ENCODE results near the gene SRBD1. TPM values are rescaled to one million over a fixed set of nuclear protein-coding genes. Genes with fewer than 3 reads are reported as not detected.

Gene SRBD1
- total RNA-seq, 4 donors from 2014 or later = 7.2 to 12.9 (median 9.9) TPM

DNA sequence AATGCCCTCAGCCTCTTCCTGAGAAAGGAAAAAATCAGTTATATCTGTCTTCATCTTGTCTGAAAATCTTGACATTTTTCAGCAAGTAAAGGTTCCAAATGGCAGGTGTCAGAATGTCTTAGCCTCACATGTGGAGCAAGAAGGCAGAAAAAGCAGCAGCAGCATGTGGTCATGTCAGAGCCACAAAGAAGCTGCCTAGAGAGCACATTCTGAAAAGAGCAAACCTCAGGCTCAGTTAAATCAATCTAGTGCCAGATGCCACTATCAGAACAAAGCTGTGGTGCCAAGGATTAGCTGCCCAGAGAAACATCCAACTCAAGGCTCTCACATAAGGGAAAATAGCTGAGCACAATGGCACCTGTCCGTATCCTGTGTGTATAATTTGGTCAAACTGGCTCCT lies 105.9 kb downstream of the SRBD1 start:
- DNase-seq (ENCODE audit: low spot score in 2 of 2) = no peak
- TF ChIP-seq, protein P1, sequence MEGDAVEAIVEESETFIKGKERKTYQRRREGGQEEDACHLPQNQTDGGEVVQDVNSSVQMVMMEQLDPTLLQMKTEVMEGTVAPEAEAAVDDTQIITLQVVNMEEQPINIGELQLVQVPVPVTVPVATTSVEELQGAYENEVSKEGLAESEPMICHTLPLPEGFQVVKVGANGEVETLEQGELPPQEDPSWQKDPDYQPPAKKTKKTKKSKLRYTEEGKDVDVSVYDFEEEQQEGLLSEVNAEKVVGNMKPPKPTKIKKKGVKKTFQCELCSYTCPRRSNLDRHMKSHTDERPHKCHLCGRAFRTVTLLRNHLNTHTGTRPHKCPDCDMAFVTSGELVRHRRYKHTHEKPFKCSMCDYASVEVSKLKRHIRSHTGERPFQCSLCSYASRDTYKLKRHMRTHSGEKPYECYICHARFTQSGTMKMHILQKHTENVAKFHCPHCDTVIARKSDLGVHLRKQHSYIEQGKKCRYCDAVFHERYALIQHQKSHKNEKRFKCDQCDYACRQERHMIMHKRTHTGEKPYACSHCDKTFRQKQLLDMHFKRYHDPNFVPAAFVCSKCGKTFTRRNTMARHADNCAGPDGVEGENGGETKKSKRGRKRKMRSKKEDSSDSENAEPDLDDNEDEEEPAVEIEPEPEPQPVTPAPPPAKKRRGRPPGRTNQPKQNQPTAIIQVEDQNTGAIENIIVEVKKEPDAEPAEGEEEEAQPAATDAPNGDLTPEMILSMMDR (IDR thresholded peaks at IDR 0.05) = no peak
- no peak for TF ChIP-seq POLR2A (IDR thresholded peaks at IDR 0.05)
- H3K4me3 ChIP-seq (ENCODE audit: low read depth, poor library complexity, severe bottlenecking) = no peak overlapping the region
- 91 to 95% methylated on average over 1 of the region's 1 CpG for WGBS, 2 donors
- intact Hi-C loops (cut with DNase I; ENCODE audit: low total_unique reads) = no loop called here

- TF ChIP-seq, protein P1 (IDR thresholded peaks at IDR 0.05) = no peak
- DNase-seq (ENCODE audit: low spot score in 2 of 2) = no peak
- intact Hi-C loops (cut with DNase I; ENCODE audit: low total_unique reads) = loop anchor here (5.0 kb wide), 1 partner anchor 522 kb away; no protein-coding TSS in a partner anchor
- no peak overlapping the region for H3K4me3 ChIP-seq (ENCODE audit: low read depth, poor library complexity, severe bottlenecking)
- WGBS, 2 donors = 96 to 100% methylated on average over 1 of the region's 1 CpG
Observed at GRCh38 chr2:45498661-45499550, 112.2 kb downstream of the SRBD1 start.

GRCh38 chr2:45497355-45497754 lies 113.7 kb downstream of the SRBD1 start:
- intact Hi-C loops (cut with DNase I; ENCODE audit: low total_unique reads) = loop anchor here (5.0 kb wide), 1 partner anchor 520 kb away; no protein-coding TSS in a partner anchor
- WGBS, 2 donors = 46 to 52% methylated on average over 2 of the region's 2 CpGs
- no peak for DNase-seq (ENCODE audit: low spot score in 2 of 2)
- H3K4me3 ChIP-seq (ENCODE audit: low read depth, poor library complexity, severe bottlenecking) = no peak overlapping the region
- TF ChIP-seq POLR2A (IDR thresholded peaks at IDR 0.05) = no peak

DNA sequence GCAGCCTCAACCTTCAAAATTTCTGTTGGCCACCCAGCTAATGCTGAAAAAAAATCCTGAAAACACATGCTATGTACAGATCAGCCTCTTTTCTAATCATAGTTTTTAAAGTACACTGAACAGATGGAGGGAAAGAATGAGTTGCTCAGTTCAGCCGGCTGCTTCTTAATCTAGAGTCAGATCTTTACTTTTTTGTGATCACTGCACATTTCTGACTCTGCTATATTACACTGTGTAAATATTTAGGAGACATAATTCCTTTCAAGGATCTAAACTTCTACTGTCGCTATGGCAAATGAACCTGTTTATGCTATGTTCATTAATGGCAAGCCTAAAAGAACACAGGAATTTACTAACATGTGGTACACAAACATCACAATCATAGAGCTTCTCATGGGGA lies 114.2 kb downstream of the SRBD1 start:
- no peak for DNase-seq (ENCODE audit: low spot score in 2 of 2)
- intact Hi-C loops (cut with DNase I; ENCODE audit: low total_unique reads) = loop anchor here (5.0 kb wide), 1 partner anchor 520 kb away; no protein-coding TSS in a partner anchor
- 55 to 77% methylated on average over 2 of the region's 2 CpGs for WGBS, 2 donors
- no peak overlapping the region for H3K4me3 ChIP-seq (ENCODE audit: low read depth, poor library complexity, severe bottlenecking)
- no peak for TF ChIP-seq POLR2A (IDR thresholded peaks at IDR 0.05)
- TF ChIP-seq, protein P1 (IDR thresholded peaks at IDR 0.05) = no peak

DNA sequence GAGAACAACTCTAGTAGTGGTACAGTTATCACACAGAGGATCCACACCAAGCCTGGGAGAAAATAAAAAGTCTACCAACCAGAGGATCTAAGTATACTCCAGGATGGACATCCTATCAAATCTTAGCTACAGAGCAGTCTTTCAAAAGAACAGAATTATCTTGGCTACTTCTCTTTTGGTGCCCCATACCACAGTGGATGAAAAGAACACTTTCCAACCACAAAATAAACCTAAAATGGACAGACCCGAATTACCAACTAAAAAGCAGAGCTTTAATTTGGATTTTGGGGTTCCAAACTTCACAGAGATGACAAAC lies 116.1 kb downstream of the SRBD1 start:
- TF ChIP-seq POLR2A (IDR thresholded peaks at IDR 0.05) = no peak
- TF ChIP-seq, protein P1 (IDR thresholded peaks at IDR 0.05) = no peak
- no peak overlapping the region for H3K4me3 ChIP-seq (ENCODE audit: low read depth, poor library complexity, severe bottlenecking)
- WGBS, 2 donors = 26 to 30% methylated on average over 1 of the region's 1 CpG
- intact Hi-C loops (cut with DNase I; ENCODE audit: low total_unique reads) = loop anchor here (5.0 kb wide), 1 partner anchor 518 kb away; no protein-coding TSS in a partner anchor
- DNase-seq (ENCODE audit: low spot score in 2 of 2) = no peak

DNA sequence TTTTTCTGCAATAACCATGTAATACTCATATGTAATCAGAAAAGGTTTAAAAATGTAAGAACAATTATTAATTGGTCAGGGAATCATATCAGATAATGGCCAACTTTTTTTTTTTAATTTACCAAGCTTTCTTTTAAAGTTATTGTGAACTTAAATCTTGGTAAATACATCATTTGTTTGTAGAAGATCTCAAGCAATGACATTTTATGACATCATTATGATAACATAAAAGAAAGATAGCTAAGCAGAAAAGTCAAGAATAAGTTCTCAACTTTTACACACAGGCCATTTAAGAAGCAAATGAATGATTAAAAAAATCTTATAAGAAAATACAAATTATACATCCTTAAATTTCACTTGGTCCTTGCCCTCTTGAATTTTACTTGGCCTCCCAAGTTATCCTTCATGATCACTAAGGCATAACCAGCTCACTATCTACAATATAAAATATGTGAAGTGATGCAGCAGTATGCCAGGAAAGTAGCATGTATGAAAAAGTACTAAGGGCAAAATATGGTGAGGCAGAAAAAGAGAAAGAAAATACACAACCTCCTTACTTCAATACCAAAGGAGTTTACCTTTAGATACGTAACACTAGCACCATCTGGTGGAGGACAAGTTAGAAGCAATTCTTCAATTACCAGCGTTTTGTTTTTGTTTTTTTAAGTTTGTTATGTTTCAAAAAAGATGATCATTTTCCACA lies 116.6 kb downstream of the SRBD1 start:
- intact Hi-C loops (cut with DNase I; ENCODE audit: low total_unique reads) = no loop called here
- H3K4me3 ChIP-seq (ENCODE audit: low read depth, poor library complexity, severe bottlenecking) = no peak overlapping the region
- WGBS, 2 donors = 6 to 14% methylated on average over 2 of the region's 2 CpGs
- TF ChIP-seq, protein P1 (IDR thresholded peaks at IDR 0.05) = no peak
- no peak for TF ChIP-seq POLR2A (IDR thresholded peaks at IDR 0.05)
- peak in 1 of 2 donors; percentile 14 for DNase-seq (ENCODE audit: low spot score in 2 of 2)

All from lower leg skin (tissue), 4 donors.